Measurements from ENCODE around the gene ZBTB7C.

GRCh38 chr18:48124857-48125626 lies 284.1 kb downstream of the ZBTB7C start:
- no peak for TF ChIP-seq CTCF (conservative IDR thresholded peaks at IDR 0.05)
- TF ChIP-seq ZFX (IDR thresholded peaks at IDR 0.05): no peak
